Retinal pigment epithelial cell (primary cell): ENCODE results near the gene POLR3H.
A peak's percentile ranks its signal among the peaks of the same experiment; 100 is the strongest.

ENCODE experiments used
- DNase-seq: peaks from one replicate; pipeline ENCODE4 v3.0.0-alpha.2; 2010; ENCODE audit warnings: low read depth
- H3K4me3 ChIP-seq: 2 replicates; pipeline ENCODE4 v1.5.1; 2011; ENCODE audit warnings: mild to moderate bottlenecking, low read length, control low read depth, moderate library complexity
- CTCF ChIP-seq: conservative IDR thresholded peaks from 2 replicates; pipeline ENCODE4 v1.5.1; 2011; ENCODE audit warnings: low read depth, low read length, control low read depth, inconsistent platforms

Gene POLR3H

GRCh38 chr22:41488596-41489385, 55.5 kb downstream of the POLR3H start:
- no peak overlapping the region for H3K4me3 ChIP-seq
- TF ChIP-seq CTCF, result no peak

DNA sequence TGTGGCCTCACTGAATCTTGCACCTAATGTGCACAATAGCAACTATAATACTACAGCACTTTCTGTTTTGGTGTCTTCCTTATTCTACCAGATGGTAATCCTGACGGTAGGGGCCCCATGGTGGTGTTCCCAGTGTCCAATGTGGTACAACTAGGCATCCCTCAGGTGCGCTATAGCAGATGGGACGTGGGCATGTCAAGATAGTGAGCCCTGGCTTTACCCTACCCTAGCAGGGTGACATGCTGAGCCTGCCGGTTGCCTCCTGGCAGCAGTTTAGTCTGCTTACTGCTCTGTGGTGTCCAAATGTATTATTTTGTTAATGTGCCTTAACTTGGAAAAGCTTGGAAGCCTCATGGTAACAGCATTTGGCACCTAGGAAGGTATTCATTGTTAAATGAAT, 56.2 kb downstream of the POLR3H start:
- H3K4me3 ChIP-seq, result no peak overlapping the region
- DNase-seq, result no peak
- no peak for TF ChIP-seq CTCF

More at GRCh38 chr22:41488596-41489385, 55.5 kb downstream of the POLR3H start:
- no peak for DNase-seq

- peak; percentile 59 for DNase-seq
- H3K4me3 ChIP-seq, result no peak overlapping the region
- no peak for TF ChIP-seq CTCF
Observed at GRCh38 chr22:41487037-41487935, 57.0 kb downstream of the POLR3H start.

GRCh38 chr22:41485033-41485432, 59.2 kb downstream of the POLR3H start:
- H3K4me3 ChIP-seq, result no peak overlapping the region
- DNase-seq, result no peak
- TF ChIP-seq CTCF, result no peak

GRCh38 chr22:41482319-41482935, 61.8 kb downstream of the POLR3H start:
- TF ChIP-seq CTCF, result no peak
- H3K4me3 ChIP-seq, result no peak overlapping the region
- no peak for DNase-seq

DNA sequence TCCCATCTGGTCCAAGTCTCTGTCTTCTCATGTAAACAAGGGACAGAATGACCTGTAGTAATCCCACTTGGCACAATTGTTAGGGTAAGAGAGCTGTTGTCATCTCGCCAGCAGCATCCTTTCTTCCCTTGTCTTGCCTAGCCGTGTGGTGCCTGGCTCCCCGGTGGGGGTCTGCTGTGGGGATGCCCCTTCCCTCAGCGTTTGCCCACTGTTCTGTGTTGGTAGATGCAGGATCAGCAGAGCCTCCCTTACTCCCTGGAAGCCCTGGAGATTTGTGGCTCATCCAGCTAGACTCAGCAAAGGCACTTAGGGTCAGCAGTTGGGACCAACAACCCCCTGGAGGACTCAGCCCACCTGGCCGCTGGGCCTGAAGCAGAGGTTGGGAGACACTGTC, 62.3 kb downstream of the POLR3H start:
- no peak for DNase-seq
- no peak overlapping the region for H3K4me3 ChIP-seq
- no peak for TF ChIP-seq CTCF
